GM20000 (cell line): Measurements from ENCODE around the gene KCNMB1.

Source experiments
- DNase-seq: peaks from one replicate; pipeline ENCODE4 v3.0.0; 2012; ENCODE audit warnings: low spot score
- TF ChIP-seq, protein P1 (sequence below): IDR thresholded peaks from 2 replicates; pipeline ENCODE4 v1.5.1; 2012; ENCODE audit warnings: mild to moderate bottlenecking, control low read depth; ENCODE audit errors: extremely low read depth, missing control alignments

KCNMB1 gene

DNA sequence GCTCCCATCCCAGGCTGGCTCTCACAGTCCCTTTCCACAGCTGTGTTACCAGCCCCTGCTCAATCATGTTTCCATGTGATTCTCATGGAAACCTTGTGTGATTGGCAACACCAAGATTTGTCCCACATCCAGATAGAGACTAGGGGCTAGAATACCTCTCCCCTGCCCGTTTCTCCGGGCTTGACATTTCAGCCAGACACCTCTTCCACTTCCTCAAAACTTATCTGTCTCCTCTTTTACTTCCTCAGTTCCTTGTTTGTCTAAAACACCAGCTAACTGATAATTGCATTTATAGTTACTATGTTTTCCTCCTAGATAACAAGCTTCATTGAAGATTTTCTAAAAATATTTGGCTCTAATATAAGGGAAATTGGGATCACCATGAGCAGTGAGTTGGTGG lies 16.6 kb upstream of the KCNMB1 start:
- TF ChIP-seq, protein P1, sequence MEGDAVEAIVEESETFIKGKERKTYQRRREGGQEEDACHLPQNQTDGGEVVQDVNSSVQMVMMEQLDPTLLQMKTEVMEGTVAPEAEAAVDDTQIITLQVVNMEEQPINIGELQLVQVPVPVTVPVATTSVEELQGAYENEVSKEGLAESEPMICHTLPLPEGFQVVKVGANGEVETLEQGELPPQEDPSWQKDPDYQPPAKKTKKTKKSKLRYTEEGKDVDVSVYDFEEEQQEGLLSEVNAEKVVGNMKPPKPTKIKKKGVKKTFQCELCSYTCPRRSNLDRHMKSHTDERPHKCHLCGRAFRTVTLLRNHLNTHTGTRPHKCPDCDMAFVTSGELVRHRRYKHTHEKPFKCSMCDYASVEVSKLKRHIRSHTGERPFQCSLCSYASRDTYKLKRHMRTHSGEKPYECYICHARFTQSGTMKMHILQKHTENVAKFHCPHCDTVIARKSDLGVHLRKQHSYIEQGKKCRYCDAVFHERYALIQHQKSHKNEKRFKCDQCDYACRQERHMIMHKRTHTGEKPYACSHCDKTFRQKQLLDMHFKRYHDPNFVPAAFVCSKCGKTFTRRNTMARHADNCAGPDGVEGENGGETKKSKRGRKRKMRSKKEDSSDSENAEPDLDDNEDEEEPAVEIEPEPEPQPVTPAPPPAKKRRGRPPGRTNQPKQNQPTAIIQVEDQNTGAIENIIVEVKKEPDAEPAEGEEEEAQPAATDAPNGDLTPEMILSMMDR = no peak
- DNase-seq = no peak

DNA sequence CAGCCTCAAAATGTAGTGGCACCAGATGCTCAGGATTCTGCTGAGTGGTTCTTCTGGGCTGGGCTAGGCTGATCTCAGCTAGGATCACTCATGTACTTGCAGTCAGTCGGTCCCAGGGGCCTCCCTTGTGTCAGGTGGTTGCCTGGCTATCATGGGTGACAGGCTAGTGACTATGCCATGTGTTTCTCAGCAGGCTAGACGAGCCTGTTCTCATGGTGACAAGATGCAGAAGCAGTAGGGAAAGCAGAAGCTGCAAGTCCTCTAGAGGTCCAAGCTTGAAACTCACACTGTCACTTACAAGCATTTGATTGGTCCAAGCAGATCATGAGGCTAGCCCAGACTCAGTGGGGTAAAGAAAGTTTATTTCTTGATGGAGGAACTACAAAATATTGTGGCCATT lies 15.2 kb upstream of the KCNMB1 start:
- TF ChIP-seq, protein P1 = no peak
- DNase-seq = no peak

DNA sequence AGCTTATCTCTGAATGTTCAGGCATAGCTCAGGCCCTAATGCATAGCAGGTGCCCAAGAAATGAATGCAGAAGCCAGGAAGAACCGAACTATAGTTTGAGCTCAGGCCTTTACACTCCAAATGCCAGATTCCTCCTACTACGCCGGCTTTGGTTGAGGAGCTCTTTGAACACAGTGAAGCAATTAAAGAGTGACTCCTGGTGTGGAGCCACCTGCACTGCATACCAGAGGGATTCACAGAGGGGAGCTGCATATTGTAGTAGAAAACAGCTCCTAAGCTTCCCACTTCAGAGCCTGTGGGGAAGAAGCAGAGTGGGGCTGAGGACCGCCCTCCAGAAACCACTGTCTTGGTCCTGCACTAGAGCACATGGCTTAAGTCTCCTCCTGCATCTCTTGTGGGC lies 14.5 kb upstream of the KCNMB1 start:
- TF ChIP-seq, protein P1 = no peak
- DNase-seq = no peak

DNA sequence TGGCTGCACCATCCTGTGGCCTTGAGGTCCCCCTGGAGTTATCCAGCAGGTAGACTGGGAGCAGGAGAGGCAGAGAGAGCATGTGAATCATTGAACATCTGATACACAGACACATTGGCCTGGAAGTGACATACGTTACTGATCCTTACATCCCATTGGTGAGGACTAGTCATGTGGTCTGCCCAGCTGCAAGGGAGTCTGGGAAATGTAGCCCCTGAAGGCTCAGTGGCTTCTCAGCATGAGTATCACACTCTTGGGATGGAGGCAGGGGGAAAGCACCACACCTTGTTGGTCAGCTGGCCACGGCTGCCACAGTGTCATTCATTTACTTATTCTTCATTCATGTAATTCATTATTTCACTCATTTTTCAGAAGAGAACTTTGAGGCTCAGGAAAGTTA lies 13.3 kb upstream of the KCNMB1 start:
- DNase-seq = no peak
- TF ChIP-seq, protein P1 = no peak

DNA sequence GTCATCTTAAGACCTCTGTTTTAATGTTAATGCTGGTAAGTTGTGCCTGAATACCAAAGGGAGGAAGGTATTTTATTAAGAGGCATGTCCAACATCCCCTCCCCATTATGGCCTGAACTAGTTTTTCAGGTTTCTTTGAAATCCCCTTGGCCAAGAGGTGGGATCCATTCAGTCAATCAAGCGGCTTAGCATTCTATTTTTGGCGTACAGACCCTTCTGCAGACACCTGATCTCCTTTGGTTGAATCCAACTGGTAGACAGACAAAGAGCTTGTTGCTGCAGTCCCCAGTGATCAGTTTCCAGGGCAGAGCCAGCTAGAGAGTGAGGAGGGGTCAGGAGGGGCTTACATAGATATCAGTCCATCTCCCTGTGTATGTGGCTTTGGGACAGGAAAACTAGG lies 7.9 kb upstream of the KCNMB1 start:
- TF ChIP-seq, protein P1 = no peak
- DNase-seq = no peak

DNA sequence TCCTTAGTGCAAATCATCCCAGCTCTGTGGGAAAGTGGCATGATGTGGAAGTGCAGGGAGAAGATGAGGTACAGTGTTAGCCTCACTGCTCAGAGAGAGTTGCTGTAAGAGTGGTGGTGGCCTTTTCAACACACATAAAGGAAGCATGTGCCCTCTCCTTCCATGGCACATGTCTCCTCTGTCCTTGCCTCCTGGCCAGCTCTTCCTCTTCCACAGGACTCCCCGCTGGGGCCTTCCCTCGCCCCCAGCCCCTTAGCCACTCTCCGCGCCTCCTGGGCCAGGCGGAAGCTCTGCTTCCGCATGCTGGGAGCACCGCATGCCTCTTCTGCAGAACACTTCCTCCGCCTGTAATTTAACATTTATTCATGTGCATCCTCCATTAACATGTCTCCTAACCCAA lies 4.8 kb upstream of the KCNMB1 start:
- TF ChIP-seq, protein P1 = no peak
- no peak for DNase-seq

DNA sequence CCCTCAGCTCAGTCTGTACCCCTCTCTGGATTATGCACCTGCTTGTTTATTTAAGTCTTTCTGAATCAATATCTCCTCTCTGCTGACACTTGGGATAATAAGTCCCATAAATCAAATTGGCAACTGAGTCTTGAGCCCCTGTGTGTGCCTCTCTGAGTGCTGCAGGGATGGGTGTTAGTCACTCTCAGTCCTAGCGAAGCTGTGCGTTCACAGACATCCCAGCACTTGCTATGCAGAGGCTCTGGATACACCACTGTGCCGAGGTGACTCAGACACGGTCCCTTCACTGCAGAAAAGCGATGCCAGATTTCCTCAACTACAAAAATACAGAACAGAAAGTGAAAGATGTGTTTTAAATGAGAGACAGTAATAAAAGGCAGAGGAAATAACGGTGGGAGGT lies 4.1 kb upstream of the KCNMB1 start:
- no peak for DNase-seq
- TF ChIP-seq, protein P1 = no peak
